Common myeloid progenitor, CD34-positive (primary cell): ENCODE measurements around the gene ZDHHC24. TPM values are rescaled to one million over a fixed set of nuclear protein-coding genes. Genes with fewer than 3 reads are reported as not detected.

ENCODE experiments used
- CTCF ChIA-PET: fragments of 350-600 bp; sonication (Branson Sonifier 250); formaldehyde crosslinking; loops from one replicate; lab custom pipeline; 2021; ENCODE audit warnings: antibody characterized with exemption; lab: Charles Lee
- POLR2A ChIA-PET: fragments of 350-600 bp; sonication (Branson Sonifier 250); formaldehyde crosslinking; loops from one replicate; lab custom pipeline; 2021; ENCODE audit warnings: antibody characterized with exemption; lab: Charles Lee
- DNase-seq, 3 donors: peaks; one replicate each; pipeline versions ENCODE4 v3.0.0 to v3.0.0-alpha.2; 2013
- H3K27ac ChIP-seq, 2 experiments: 1 replicate in 1 of 2; 2 replicates in 1 of 2; pipeline ENCODE4 v1.7.0; 2013; ENCODE audit warnings: inconsistent platforms in 2 of 2, low read length in 2 of 2, mild to moderate bottlenecking in 2 of 2, low read depth in 1 of 2, moderate library complexity in 1 of 2; ENCODE audit not compliant: severe bottlenecking in 2 of 2, insufficient read depth in 1 of 2, poor library complexity in 1 of 2
- H3K27me3 ChIP-seq, 5 experiments: replicated peaks in 2 of 5; 1 replicate in 3 of 5; 2 replicates in 2 of 5; pipeline versions ENCODE4 v1.6.1 to v1.7.0; 2013; ENCODE audit warnings: low read length in 4 of 5, mild to moderate bottlenecking in 2 of 5, moderate library complexity in 2 of 5, inconsistent platforms in 1 of 5; ENCODE audit not compliant: insufficient read depth in 5 of 5, control insufficient read depth in 4 of 5
- H3K36me3 ChIP-seq, 4 experiments: 1 replicate in 2 of 4; 2 replicates in 2 of 4; pipeline versions ENCODE4 v1.6.1 to v1.7.0; 2013; ENCODE audit warnings: low read length in 3 of 4, control low read depth in 1 of 4, mild to moderate bottlenecking in 1 of 4; ENCODE audit not compliant: control insufficient read depth in 4 of 4, insufficient read depth in 4 of 4
- H3K4me1 ChIP-seq, 4 experiments: 1 replicate in 3 of 4; 2 replicates in 1 of 4; pipeline versions ENCODE4 v1.6.1 to v1.7.1; 2013; ENCODE audit warnings: low read length in 3 of 4, mild to moderate bottlenecking in 3 of 4, control low read depth in 1 of 4, inconsistent platforms in 1 of 4, moderate library complexity in 1 of 4; ENCODE audit not compliant: control insufficient read depth in 4 of 4, insufficient read depth in 4 of 4; ENCODE audit errors: control extremely low read depth in 1 of 4
- H3K4me3 ChIP-seq, 7 experiments: 1 replicate in 4 of 7; 2 replicates in 3 of 7; pipeline versions ENCODE4 v1.5.1 to v1.7.0; 2013; ENCODE audit warnings: mild to moderate bottlenecking in 7 of 7, low read length in 6 of 7, moderate library complexity in 6 of 7, inconsistent platforms in 2 of 7, low read depth in 2 of 7, control low read depth in 1 of 7; ENCODE audit not compliant: insufficient read depth in 4 of 7, control insufficient read depth in 1 of 7; ENCODE audit errors: extremely low read depth in 1 of 7
- H3K9me3 ChIP-seq, 5 experiments: 1 replicate in 4 of 5; 2 replicates in 1 of 5; pipeline versions ENCODE4 v1.6.1 to v1.7.1; 2013; ENCODE audit warnings: low read length in 4 of 5, mild to moderate bottlenecking in 2 of 5, inconsistent platforms in 1 of 5, low read depth in 1 of 5, moderate library complexity in 1 of 5; ENCODE audit not compliant: control insufficient read depth in 4 of 5, insufficient read depth in 2 of 5; ENCODE audit errors: control extremely low read depth in 1 of 5
- WGBS: methylation state at CpG from one replicate; pipeline ENCODE4 v1.1.5; 2013; ENCODE audit not compliant: insufficient coverage; 5-methylcytosine and 5-hydroxymethylcytosine counted together
- polyA plus RNA-seq: library from polyadenylated mRNA; unstranded; fragments of 120-200 nt; gene quantifications from one replicate; pipeline ENCODE4 v1.2.1, GENCODE V29; 2013

The ZDHHC24 gene
- polyA plus RNA-seq = 25.0 TPM

- H3K9me3 ChIP-seq = no peaks in the 10 kb centered on the region
- H3K4me1 ChIP-seq = peaks cover 13 to 40% (median 31%) of the 10 kb centered on the region in 4 experiments
- peaks cover 0 to 9% (median 0%) of the 10 kb centered on the region in 5 experiments for H3K27me3 ChIP-seq
- H3K36me3 ChIP-seq = peaks cover under 1 to 21% (median 17%) of the 10 kb centered on the region in 4 experiments
- peak within 1 kb of the TSS; percentile 51 to 92 (median 78) for H3K4me3 ChIP-seq
- DNase-seq = peak; percentile 91 to 95 (median 95)
- CTCF ChIA-PET = interaction anchor here (0.6 to 2.0 kb wide), 12 partner anchors 10 to 280 kb away, joined by 3 to 5 read pairs (median 4); partner anchors contain the start of genes CCDC87, CCS, CTSF and RBM4
- peak within 1 kb of the TSS; percentile 54 to 88 for H3K27ac ChIP-seq
- POLR2A ChIA-PET = interaction anchor here (1.0 to 1.9 kb wide), 5 partner anchors 66 to 132 kb away, joined by 3 to 11 read pairs (median 3); partner anchors contain the start of genes DPP3, RBM4 and RBM4B
- 0% methylated on average over 68 of the region's 71 CpGs for whole genome bisulfite sequencing
These were observed at the start of gene ZDHHC24 for GRCh38 chr11:66545701-66546367. Gene ZDHHC24, minus strand, starts transcription at chr11:66546048. Its CDS starts 45 bp downstream, at chr11:66546003.

- H3K4me3 ChIP-seq = peak overlapping the region in 3 of 7 experiments; percentile 7 to 61 (median 54)
- no peaks in the 10 kb centered on the region for H3K9me3 ChIP-seq
- H3K27ac ChIP-seq = peak overlapping the region; percentile 55 to 80
- H3K4me1 ChIP-seq = peaks cover 13 to 48% (median 40%) of the 10 kb centered on the region in 4 experiments
- DNase-seq = peak in 2 of 3 donors; percentile 85 to 88
- WGBS = 35% methylated on average over 4 of the region's 5 CpGs
- H3K36me3 ChIP-seq = peaks cover 2 to 17% (median 9%) of the 10 kb centered on the region in 4 experiments
- H3K27me3 ChIP-seq = no peaks in the 10 kb centered on the region
- ChIA-PET CTCF (interaction anchor here (0.8 to 4.3 kb wide), 11 partner anchors 9 to 157 kb away, joined by 3 to 23 read pairs (median 4); partner anchors contain the start of genes MRPL11, RBM14, RBM4 and RBM4B), POLR2A (interaction anchor here (1.2 to 2.3 kb wide), 2 partner anchors 21 to 45 kb away, joined by 3 to 6 read pairs; partner anchors contain the start of gene RBM14)
These were observed 49.5 kb upstream of the ZDHHC24 start for GRCh38 chr11:66595245-66595904.

GRCh38 chr11:66593650-66594049 lies 47.8 kb upstream of the ZDHHC24 start:
- H3K4me1 ChIP-seq = peaks cover 8 to 42% (median 35%) of the 10 kb centered on the region in 4 experiments
- ChIA-PET CTCF (interaction anchor here (0.7 to 5.7 kb wide), 7 partner anchors 14 to 85 kb away, joined by 3 to 55 read pairs (median 6); partner anchors contain the start of genes CTSF, RBM4 and RBM4B), POLR2A (interaction anchor here (0.6 to 1.4 kb wide), 4 partner anchors 13 to 511 kb away, joined by 3 to 4 read pairs (median 4); partner anchors contain the start of gene RBM14)
- DNase-seq = no peak
- H3K27me3 ChIP-seq = no peaks in the 10 kb centered on the region
- peak overlapping the region; percentile 85 to 88 for H3K27ac ChIP-seq
- WGBS = 58% methylated on average over 7 of the region's 7 CpGs
- peaks cover 0 to 3% (median 0%) of the 10 kb centered on the region in 4 experiments for H3K36me3 ChIP-seq
- H3K4me3 ChIP-seq = peak overlapping the region; percentile 49 to 96 (median 85)
- no peaks in the 10 kb centered on the region for H3K9me3 ChIP-seq

- Histone ChIP-seq H3K9me3 (no peaks in the 10 kb centered on the region), H3K4me3 (peak overlapping the region; percentile 49 to 96 (median 85)), H3K4me1 (peaks cover 8 to 42% (median 35%) of the 10 kb centered on the region in 4 experiments), H3K36me3 (peaks cover 0 to 3% (median 0%) of the 10 kb centered on the region in 4 experiments), H3K27me3 (no peaks in the 10 kb centered on the region), H3K27ac (peak overlapping the region; percentile 85 to 88)
- CTCF ChIA-PET = interaction anchor here (0.8 to 5.7 kb wide), 9 partner anchors 14 to 85 kb away, joined by 3 to 55 read pairs (median 8); partner anchors contain the start of genes RBM14, RBM4 and RBM4B
- POLR2A ChIA-PET = interaction anchor here (0.8 to 1.4 kb wide), 4 partner anchors 13 to 45 kb away, joined by 3 to 6 read pairs (median 4); partner anchors contain the start of genes RBM14 and RBM4
- WGBS = 1% methylated on average over 10 of the region's 12 CpGs
- no peak for DNase-seq
These were observed 47.4 kb upstream of the ZDHHC24 start for GRCh38 chr11:66593303-66593635.

GRCh38 chr11:66592457-66593302 lies 46.8 kb upstream of the ZDHHC24 start, which contains the start of the genes CCDC87 and CCS:
Gene CCDC87, minus strand, starts transcription at chr11:66593063. Its CDS starts 48 bp downstream, at chr11:66593015.
Gene CCS, plus strand, starts transcription at chr11:66593185. Its CDS starts 77 bp downstream, at chr11:66593262.
- Histone ChIP-seq H3K9me3 (no peaks in the 10 kb centered on the region), H3K27me3 (no peaks in the 10 kb centered on the region), H3K27ac (peak within 1 kb of the TSS; percentile 85 to 88), H3K36me3 (peaks cover 0 to 3% (median 0%) of the 10 kb centered on the region in 4 experiments), H3K4me1 (peaks cover 8 to 42% (median 35%) of the 10 kb centered on the region in 4 experiments), H3K4me3 (peak within 1 kb of the TSS; percentile 49 to 96 (median 85))
- peak; percentile 97 to 98 (median 97) for DNase-seq
- CTCF ChIA-PET = interaction anchor here (0.6 to 5.7 kb wide), 19 partner anchors 9 to 246 kb away, joined by 3 to 55 read pairs (median 4); partner anchors contain the start of genes RBM14, RBM4, RBM4B and ZDHHC24
- POLR2A ChIA-PET = interaction anchor here (0.9 to 1.4 kb wide), 3 partner anchors 14 to 46 kb away, joined by 3 to 6 read pairs (median 4); partner anchors contain the start of gene RBM4
- 19% methylated on average over 59 of the region's 68 CpGs for WGBS
